Right ventricle myocardium inferior (tissue), 1 donor: Measurements from ENCODE around the gene OTUB2. TPM values are rescaled to one million over a fixed set of nuclear protein-coding genes. Genes with fewer than 3 reads are reported as not detected.

ENCODE experiments used
- ATAC-seq: fragments of 200-7000 bp; cut with Tn5 transposase; one replicate; pipeline ENCODE4 v1.9.1; 2020; ENCODE audit warnings: mild to moderate bottlenecking, moderate library complexity
- DNase-seq: peaks from one replicate; pipeline ENCODE4 v3.0.0; 2021; ENCODE audit errors: missing footprints
- intact Hi-C: fragments of 100-400 bp; cut with DNase I; formaldehyde crosslinking; loops from one replicate; pipeline ENCODE4 v1.11.0; 2022
- long read RNA-seq: library from polyadenylated mRNA; unstranded; transcript quantifications from one replicate; pipeline ENCODE4 v2.0.0, GENCODE V29; 2021
- total RNA-seq: library from RNA; stranded (reverse); fragmentation: NEBNext Ultra II Directional; extraction: Animal tissue kit (Norgen Biotek cat#: 25700); gene quantifications from one replicate; pipeline ENCODE4 v1.2.1, GENCODE V29; 2021
- donor health status: DM: no; HTN: yes; CAD: no; lungs with severe emphysema.

Gene OTUB2
- total RNA-seq: 0.35 TPM
- long read RNA-seq: 0 reads

DNA sequence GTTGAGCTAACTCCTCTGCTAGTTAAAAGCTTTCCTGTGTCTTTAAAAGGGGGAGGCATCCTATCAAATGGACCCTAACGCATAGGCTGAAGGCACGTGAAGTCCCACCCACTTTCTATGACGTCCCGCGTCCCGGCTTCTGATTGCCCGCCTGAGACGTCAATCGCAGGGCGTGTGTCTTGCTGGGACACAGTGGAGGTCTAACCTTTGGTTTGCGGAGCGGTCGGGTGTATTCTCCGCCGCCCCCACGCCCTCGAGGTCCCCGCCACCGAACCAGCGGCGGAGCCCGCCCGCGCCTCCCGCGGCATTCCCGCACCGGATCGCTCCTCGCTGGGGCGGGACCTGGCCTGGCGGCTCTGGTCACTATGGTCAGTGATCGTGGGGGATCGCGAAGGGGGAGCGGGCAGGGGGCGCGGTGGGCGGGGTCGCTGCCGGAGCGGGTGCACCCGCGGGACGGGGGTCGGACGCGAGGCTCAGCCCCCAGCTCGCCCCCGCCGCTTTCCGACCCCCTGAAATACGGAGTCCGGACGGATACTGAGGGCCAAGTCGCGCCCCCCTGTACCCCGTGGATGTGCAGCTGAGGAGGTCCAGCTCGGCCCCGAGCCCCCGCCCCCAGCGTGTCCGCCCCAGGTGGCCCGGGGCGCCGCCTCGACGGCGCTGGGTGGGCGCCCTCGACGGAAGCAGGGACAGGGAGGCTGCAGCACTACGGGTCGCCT is at the start of gene OTUB2:
TSS of gene OTUB2 (plus strand) at position 168 of the 716 bp plus-strand sequence. CDS start at position 366, 198 bp downstream.
- DNase-seq (peak; percentile 97), ATAC-seq (peak; percentile 99)
- intact Hi-C loops: no loop called here

DNA sequence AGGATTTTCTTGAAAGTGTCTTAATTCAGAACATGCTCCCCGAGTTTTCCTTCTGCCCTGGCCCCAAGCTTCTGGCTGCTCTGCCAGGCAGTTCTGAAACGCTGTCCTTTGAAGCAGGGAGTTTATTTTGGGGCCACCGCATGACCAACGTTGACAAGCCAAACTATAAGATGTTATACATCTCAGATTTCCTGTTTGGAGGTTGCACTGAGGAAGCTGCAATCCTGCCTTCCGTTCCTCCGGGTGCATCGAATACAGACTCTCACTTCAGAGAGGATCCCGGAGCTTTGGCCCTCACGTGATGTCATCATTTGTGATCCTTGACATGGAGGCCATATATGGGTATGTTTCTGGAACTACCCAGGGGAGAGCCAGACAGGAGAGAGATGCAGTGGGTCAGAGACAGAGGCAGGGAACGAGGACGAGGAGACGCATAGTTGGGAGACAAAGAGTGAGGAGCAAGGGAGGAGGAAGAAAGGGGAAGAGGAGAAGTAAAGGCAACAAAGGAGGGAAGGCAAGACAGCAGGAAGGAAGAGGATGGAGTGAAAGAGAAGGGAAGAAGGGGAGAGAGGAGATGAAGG is 49.6 kb upstream of the OTUB2 start, which contains the start of gene ASB2:
TSS of gene ASB2 (minus strand) at position 94 of the 581 bp plus-strand sequence. CDS start 12,031 bp downstream, outside the sequence.
- peak; percentile 37 for ATAC-seq
- intact Hi-C loops: no loop called here
- DNase-seq: no peak

DNA sequence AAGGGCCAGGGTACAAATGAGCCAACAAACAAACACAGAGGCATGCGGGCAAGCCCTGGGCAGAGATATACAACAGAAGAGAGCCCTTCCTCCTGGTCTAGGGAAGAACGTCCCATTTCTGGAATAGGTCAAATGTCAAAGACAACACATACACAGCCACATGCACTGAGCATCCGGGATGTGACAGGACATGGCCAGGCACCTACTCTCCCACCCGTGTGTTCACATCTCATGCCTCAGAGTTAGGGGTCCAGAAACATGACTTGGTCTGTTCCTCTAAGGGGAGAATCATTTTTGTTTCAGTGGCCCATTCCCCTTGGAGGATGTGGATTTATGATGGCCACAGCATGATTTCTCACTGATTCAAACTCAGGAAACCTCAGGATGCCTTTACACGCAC is 49.0 kb upstream of the OTUB2 start:
- intact Hi-C loops: no loop called here
- no peak for ATAC-seq
- DNase-seq: no peak

DNA sequence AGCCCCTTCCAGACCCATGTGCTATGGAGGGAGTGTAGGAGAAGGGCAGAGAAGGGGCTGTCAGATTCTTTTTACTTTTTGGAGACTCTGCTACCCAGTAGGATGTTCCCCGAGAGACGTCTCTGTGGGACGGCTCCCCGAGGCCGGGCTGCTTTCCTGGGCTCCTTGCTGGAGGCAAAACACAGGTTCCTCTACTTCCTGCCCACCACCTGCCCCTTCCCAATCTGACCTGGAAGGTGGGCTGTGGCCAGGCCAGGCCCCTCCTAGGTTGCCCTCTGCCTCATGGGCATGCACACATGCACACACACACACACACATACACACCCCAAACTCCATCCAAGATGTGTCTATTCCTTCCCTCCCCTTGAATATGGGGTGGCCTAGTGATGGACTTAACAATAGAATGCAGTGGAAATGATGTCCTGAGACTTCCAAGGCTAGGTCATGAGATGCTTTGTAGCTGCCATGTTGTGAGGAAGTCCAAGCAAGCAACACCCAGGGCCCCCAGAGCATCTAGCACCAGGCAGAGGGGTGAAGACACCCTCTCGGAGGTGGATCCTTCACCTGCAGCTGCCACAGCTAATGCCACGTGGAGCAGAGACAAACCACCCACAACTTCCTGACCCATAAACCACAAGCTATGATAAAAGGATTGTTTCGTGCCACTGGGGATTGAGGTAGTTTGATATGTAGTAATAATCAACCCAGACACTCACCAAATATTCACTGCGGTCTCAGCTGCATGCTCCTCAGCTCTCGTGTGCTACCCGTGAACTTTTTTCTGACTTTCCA is 48.2 kb upstream of the OTUB2 start:
- no peak for DNase-seq
- intact Hi-C loops: no loop called here
- no peak for ATAC-seq

DNA sequence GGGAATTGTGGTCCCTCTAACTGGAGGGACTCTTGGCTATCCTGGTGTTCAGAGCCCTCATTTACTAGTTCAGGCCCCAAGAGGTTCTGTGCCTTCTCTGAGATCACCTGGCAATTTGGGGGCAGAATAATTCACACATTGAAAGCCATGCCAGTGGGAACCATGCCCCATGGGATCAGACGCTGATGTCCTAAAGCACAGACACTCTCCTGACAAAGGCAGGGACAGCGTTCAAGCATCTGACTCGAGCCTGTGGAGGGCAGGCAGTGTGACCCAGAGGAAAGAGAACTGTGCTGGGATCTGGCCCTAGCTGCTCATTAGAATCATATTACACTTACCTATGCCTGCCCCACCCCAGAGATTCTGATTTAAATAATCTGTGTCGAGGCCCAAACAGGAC is 47.4 kb upstream of the OTUB2 start:
- DNase-seq (no peak), ATAC-seq (no peak)
- intact Hi-C loops: no loop called here

DNA sequence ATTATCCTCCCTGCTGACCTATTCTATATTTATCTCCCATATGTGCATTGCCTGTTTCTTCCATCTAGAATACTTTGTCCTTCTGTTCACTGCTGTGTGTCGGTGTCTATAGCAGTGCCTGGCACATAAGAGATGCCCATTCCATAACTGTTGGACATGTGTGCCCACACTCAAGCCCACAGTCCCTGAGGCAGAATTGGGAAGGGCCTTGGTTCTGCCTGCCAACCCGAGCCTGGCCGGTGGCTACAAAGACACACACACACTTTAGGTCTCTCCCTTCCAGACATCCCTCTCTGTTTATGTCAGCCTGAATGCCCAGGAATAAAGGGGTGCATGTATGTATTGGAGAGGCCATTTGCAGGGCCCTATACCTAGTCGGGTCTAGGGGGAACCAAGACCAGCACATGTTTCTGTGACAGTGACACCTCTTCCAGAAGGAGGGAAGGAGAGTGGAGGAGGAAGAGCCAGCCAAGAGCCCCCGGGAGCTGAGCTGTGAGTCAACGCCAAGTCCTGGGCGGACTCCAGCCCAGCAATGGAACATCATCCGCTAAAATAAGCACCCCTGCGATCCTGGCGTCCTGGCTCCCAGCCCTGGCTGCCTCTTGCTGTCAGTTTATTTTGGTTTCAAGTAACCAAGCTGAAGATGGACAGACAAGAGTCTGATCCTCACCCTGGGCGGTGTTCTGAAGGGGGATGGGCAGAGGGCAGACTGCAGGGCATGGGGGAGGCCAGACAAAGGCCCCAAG is 45.5 kb upstream of the OTUB2 start:
- intact Hi-C loops: no loop called here
- DNase-seq (peak; percentile 83), ATAC-seq (peak; percentile 59)

DNA sequence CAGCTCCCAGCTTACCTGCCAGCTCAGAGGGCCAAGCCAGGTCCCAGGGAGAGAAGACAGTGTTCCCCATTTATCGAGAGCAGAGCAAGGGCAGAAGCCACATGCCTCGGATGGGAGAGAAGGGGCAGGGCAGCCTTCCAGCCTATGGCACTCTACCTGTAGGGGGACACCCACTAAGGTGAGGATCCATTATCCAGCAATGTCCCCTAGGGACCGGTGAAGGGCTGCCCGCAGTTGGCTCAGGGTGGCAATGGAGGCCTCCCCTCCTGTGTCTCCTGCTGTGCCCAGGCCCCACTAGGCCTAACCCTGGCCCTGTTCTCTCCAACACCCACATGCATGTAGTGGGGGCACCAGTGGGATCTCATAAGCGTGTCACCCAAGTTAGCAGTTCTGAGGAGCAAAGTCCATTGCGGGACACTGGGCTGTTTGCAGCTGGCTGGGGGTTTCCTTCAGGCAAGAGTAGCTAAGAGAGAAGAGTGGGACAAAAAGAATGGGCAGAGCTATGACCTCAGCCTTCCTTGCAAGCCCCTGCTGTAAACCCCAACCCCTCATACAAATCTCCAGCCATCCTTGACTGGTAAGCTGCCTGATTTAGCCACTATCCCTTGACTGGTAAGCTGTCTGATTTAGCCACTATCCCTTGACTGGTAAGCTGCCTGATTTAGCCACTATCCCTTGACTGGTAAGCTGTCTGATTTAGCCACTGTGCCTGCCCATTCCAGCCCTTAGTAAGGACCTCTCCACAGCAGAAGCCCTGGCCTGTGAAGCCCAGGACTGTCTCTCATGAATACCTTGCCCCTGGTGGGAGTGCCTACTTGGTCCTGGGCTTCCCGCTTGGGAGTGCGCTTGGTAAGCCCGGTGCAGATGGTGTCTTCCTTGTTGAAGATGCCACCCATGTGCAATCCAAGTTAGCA is 44.6 kb upstream of the OTUB2 start:
- no peak for DNase-seq
- ATAC-seq: peak; percentile 13
- intact Hi-C loops: no loop called here

DNA sequence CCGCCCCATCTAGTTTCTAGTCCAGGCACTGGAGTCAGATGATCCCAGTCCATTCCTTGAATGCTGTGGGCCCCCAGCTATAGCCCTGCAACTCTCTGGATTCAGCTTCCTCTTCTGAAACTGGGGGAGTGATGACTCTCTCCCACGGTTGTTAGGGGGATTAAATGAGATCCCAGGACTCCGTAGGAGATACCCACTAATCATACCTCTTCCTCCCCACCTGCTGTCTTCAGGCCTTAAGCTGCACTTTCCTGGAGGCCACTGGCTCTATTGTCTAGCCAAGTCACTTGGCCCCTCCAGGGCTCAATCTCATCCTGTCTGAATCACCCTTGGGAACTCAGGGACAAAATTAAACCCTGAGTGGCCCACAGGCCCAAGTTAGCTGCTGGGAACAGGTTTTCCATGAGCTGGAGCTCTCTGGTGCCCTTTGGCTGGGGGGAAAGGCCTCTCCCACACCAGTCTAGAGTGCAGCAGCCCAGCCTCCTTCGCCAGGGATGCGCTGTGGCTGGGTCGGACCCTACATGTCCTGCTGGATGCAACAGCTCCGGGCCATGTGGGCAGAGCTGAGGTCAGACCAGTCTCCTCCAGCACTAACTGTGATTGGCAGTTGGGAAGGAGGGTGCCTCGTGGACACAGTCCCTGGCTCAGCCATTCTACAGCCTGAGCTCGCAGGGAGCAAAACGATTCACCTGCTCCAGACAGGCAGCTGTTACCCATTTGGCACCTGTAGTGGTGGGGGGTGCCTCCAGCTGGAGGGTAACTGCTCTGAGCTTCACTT is 43.7 kb upstream of the OTUB2 start:
- intact Hi-C loops: no loop called here
- ATAC-seq: no peak
- no peak for DNase-seq

DNA sequence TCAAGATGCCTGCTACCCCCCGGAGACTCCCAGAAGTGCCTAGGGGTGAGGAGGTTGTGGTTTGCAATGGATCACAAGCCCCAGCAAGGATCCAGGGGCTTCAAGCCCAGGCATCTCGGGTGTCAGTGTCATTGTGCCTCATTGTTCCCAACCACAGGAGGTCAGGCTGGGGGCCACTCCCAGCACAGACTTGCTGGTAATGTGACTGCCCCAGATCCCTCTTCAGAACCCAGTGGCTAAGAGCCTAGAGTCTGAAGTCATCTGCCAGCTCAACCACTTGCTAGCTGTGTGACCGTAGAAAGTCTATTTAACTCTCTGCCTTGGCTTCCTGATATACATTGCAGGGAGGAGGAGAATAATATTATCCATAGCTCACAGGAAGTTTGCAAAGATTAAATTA is 42.1 kb upstream of the OTUB2 start:
- intact Hi-C loops: no loop called here
- ATAC-seq (no peak), DNase-seq (no peak)

DNA sequence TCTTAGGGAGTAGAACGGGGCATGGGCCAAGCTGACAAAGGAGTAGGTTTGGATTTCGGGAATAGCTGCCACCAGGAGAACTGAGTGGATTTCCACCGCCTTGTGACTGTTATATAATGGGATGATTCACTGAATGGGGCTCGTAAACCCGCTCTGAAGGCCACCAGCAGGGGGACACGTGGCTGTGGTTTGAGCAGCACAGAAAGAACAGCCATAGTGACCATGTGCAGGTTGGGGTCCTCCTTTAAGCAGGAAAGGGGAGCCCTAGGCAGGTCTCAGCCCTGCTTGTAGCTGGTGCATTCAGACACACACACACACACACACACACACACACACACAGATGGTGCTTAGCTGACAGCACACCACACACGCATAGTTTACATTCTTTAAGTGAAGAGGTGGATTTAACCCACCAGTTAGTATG is 41.1 kb upstream of the OTUB2 start:
- no peak for DNase-seq
- intact Hi-C loops: no loop called here
- ATAC-seq: no peak

DNA sequence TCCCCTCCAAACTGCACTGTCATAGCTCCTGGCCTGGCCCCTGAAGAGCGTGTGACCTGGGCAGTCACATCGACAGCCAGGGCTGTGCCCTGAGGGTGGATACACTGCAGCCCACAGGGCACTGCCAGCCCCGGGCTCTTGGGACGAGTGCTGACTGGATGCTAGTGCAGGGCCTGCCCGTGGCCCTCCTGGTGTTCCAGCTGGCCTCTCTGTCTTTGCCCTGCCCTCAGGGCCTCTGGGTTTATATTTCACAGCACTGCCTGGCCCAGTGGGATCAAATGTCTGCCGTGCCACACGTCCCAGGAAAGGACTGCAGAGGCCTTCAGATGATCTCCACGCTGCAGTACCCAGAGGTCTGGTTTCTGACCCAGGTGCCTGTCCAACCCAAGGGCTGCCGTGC is 39.2 kb upstream of the OTUB2 start:
- DNase-seq: peak; percentile 83
- intact Hi-C loops: no loop called here
- peak; percentile 89 for ATAC-seq

DNA sequence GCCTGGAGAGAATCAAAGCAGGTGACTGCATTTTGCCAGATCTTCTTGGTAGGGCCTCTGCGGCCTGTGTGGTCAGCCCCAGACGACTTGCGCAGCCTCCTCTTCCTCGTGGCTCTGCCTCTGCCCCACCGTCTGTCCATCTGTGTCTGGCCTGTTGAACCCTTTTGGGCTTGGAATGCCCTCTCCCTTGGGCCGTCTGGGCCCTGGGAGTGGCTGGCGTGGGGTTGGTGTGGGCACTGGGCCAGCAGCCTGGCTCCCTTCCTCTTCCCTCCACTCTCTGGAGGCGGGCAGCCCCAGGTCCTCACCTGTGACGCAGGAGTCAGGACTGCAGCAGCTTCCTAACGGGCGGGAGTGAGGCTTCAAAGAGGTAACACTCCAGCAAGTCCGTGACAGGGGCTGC is 38.8 kb upstream of the OTUB2 start:
- no peak for DNase-seq
- intact Hi-C loops: no loop called here
- ATAC-seq: peak; percentile 49

DNA sequence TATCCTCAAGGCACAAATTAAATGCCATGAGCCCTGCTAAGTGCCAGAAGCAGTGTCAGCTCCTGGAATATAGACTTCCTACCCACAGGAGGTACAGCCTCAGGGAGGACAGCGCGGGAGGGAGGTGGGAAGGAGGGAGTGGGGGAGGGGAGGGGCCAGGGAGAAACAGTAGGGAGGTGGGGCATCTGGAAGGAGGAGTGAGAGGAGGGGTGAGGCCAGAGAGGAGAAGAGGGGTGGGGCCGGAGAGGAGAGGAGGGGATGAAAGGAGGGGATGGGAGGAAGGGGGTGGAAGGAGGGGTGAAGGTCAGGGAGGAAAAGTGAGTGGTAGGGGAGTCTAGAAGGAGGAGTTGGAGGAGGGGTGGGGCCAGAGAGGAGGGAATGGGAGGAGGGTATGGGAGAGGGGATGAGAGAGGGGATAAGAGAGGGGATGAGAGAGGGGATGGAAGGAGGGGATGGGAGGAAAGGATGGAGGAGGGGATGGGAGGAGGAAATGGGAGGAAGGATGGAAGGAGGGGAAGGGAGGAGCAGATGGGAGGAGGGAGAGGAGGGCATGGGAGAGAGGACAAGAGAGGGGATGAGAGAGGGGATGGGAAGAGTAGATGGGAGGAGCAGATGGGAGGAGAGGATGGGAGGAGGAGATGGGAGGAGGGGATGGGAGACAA is 38.2 kb upstream of the OTUB2 start:
- intact Hi-C loops: no loop called here
- no peak for ATAC-seq
- DNase-seq: no peak

DNA sequence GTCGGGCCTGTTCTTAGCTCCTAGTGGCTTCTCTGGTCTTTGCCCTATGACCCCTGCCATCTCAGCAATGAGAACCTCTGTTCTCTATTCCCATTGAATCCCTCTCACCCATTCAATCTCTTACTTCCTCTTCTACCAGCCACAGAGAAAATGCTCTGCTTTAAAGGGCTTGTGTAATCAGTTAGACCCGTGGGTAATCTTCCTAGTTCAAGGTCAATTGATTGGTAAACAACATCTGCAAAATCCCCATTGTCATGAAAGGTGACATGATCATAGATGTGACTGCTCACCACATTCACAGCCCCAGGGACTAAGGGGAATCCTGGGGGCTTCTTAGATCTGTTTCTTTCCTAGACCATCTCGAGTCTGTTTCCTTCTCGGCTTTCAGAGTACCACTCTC is 36.2 kb upstream of the OTUB2 start:
- ATAC-seq (no peak), DNase-seq (no peak)
- intact Hi-C loops: no loop called here

DNA sequence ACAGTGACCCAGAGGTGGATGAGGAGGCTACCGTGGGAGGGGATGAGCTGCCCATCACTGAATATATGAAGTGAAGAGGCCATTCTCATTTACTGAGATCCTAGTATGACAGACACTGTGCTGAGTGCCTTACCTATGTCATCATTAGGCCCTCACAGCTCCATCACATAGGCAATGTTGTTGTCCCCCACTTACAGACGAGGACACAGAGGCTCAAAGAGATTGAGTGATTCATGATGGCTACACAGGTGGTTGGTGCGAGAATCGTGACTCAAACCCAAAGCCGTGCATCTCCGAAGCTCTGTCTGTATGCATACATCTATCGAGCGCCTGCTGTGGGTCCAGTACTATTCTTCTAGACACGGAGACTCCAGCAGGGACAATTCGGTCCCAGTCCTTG is 34.9 kb upstream of the OTUB2 start:
- intact Hi-C loops: no loop called here

DNA sequence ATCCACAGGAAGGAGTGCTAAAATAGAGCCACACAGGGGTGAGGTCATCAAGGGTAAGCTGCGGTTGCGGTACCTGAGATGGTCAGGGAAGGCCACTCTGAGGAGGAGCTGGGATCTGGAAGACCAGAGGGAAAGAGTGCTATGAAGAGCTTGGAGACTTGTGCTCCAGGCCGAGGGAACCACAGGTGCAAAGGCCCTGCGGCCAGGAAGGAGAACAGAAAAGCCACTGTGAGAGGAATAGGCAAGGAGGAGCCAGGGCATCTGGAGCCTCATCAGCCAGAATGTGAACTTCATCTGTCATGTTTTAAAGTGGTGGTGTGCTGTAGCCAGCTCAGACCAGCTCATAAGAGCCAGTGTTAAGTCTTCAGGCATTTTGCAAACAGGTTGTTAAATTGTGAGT is 34.5 kb upstream of the OTUB2 start:
- DNase-seq (no peak), ATAC-seq (no peak)
- intact Hi-C loops: no loop called here

More for the DNA sequence above, 34.9 kb upstream of the OTUB2 start:
- ATAC-seq (no peak), DNase-seq (no peak)

DNA sequence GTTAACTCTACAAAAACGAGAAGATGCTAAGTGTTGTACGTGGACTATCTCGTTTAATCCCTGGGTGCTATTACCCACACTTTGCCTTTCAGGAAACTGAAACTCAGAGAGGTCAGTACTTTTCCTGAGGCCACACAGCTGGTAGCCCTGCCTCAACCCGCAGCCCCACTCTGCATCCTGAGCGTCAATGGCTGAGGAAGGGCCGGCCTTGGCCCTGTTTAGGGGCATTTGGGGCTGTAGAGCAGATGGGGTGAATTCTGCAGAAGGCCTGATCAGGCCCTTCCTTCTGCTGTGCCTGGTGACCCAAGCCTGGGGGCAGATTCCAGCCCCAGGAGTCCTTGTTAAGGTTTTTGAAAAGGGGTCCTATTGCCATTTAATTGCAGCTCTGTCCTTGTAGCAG is 32.8 kb upstream of the OTUB2 start:
- DNase-seq (no peak), ATAC-seq (no peak)
- intact Hi-C loops: no loop called here
